Measurements from ENCODE around the gene HS6ST1.

DNA sequence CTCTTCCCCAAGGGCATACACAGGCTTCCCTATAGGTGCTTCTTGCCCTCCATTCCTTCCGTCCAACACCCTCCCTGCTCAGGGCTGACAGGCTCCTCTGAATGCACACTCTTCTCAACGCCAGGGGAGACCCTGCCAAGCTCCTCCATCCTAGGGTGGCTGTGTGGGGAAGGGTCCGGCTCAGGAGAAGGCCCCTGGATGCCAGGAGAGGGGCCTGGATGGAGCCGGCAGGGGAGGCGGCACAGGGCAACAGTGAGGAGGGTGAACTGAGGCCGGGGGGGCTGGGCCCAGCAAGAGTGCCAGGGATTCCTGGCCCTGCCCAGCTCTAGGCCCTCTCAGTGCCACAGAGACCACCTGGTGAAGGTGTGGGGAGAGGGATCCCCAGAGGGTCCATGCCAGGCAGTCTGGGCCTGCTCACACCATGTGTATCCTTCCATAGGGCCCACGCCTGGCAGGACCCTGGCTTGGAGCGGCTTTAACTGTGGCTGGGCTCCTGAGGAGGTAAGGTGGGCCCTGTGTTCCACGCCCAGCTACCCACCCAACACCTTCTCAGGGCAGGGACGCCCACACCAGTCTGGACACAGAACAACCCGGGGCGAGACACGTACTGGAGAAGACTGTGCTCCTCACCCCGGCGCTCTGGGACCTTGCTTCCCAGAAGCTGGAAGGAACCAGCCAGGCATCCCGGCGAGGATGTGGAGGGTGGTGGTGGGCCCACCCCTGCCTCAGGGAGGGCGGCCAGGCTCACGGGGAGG lies 26.6 kb downstream of the HS6ST1 start:
- TF ChIP-seq, protein P1, sequence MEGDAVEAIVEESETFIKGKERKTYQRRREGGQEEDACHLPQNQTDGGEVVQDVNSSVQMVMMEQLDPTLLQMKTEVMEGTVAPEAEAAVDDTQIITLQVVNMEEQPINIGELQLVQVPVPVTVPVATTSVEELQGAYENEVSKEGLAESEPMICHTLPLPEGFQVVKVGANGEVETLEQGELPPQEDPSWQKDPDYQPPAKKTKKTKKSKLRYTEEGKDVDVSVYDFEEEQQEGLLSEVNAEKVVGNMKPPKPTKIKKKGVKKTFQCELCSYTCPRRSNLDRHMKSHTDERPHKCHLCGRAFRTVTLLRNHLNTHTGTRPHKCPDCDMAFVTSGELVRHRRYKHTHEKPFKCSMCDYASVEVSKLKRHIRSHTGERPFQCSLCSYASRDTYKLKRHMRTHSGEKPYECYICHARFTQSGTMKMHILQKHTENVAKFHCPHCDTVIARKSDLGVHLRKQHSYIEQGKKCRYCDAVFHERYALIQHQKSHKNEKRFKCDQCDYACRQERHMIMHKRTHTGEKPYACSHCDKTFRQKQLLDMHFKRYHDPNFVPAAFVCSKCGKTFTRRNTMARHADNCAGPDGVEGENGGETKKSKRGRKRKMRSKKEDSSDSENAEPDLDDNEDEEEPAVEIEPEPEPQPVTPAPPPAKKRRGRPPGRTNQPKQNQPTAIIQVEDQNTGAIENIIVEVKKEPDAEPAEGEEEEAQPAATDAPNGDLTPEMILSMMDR (conservative IDR thresholded peaks at IDR 0.05; ENCODE audit: low read depth, low read length): no peak
- TF ChIP-seq EZH2 (IDR thresholded peaks at IDR 0.05; ENCODE audit: borderline replicate concordance, low read depth, low read length, poor library complexity, severe bottlenecking): no peak

All from A673 (cell line).